WTC11 (cell line): ENCODE results near the gene ERC2. TPM values are rescaled to one million over a fixed set of nuclear protein-coding genes. Genes with fewer than 3 reads are reported as not detected.
A peak's percentile ranks its signal among the peaks of the same experiment; 100 is the strongest.

Experiments used
- ATAC-seq: fragments of 200-7000 bp; cut with Tn5 transposase; 2 replicates; pipeline ENCODE4 v1.10.0; 2021; ENCODE audit warnings: mild to moderate bottlenecking, moderate library complexity
- CTCF ChIA-PET: fragments of 300-600 bp; sonication (Branson Sonifier 250); formaldehyde crosslinking; loops from one replicate; lab custom pipeline; 2021; ENCODE audit warnings: antibody characterized with exemption; lab: Charles Lee
- POLR2A ChIA-PET: fragments of 350-600 bp; sonication (Branson Sonifier 250); formaldehyde crosslinking; loops from one replicate; lab custom pipeline; 2021; ENCODE audit warnings: antibody characterized with exemption; lab: Charles Lee
- DNase-seq: peaks from one replicate; pipeline ENCODE4 v3.0.0; 2021; ENCODE audit warnings: low spot score
- H3K27ac Mint-ChIP-seq: 2 replicates; pipeline ENCODE4 v1.8.0; 2021; ENCODE audit warnings: mixed read lengths
- H3K27me3 Mint-ChIP-seq: 2 replicates; pipeline ENCODE4 v1.8.0; 2021; ENCODE audit warnings: low read depth, mild to moderate bottlenecking, moderate library complexity, mixed read lengths
- H3K36me3 Mint-ChIP-seq: 2 replicates; pipeline ENCODE4 v1.8.0; 2021; ENCODE audit warnings: mixed read lengths
- H3K4me1 Mint-ChIP-seq: 2 replicates; pipeline ENCODE4 v1.8.0; 2022; ENCODE audit warnings: mixed read lengths
- H3K4me3 Mint-ChIP-seq: 2 replicates; pipeline ENCODE4 v1.8.0; 2021; ENCODE audit warnings: mild to moderate bottlenecking, moderate library complexity, mixed read lengths
- H3K9me3 Mint-ChIP-seq: 2 replicates; pipeline ENCODE4 v1.8.0; 2021; ENCODE audit warnings: mixed read lengths
- CREB1 ChIP-seq: sonication (generic); formaldehyde crosslinking; IDR thresholded peaks from 2 replicates; pipeline ENCODE4 v1.8.0; 2023; ENCODE audit warnings: mild to moderate bottlenecking, missing genetic modification reagents
- ELF4 ChIP-seq: sonication (generic); formaldehyde crosslinking; IDR thresholded peaks from 2 replicates; pipeline ENCODE4 v1.8.1; 2022; ENCODE audit warnings: low read depth, mild to moderate bottlenecking, moderate library complexity, missing genetic modification reagents
- GABPB1 ChIP-seq: sonication (generic); formaldehyde crosslinking; IDR thresholded peaks from 2 replicates; pipeline ENCODE4 v1.8.1; 2023; ENCODE audit warnings: mild to moderate bottlenecking, missing genetic modification reagents
- GTF2I ChIP-seq: fragments of 250-450 bp; sonication (Bioruptor Pico); conservative IDR thresholded peaks from 2 replicates; pipeline ENCODE4 v1.4.0; 2021; ENCODE audit warnings: mild to moderate bottlenecking
- MYBL2 ChIP-seq: sonication (generic); formaldehyde crosslinking; IDR thresholded peaks from 2 replicates; pipeline ENCODE4 v1.8.1; 2023; ENCODE audit warnings: mild to moderate bottlenecking, moderate library complexity, missing genetic modification reagents
- RORB ChIP-seq: fragments of 250-450 bp; sonication (Bioruptor Pico); IDR thresholded peaks from 2 replicates; pipeline ENCODE4 v1.9.0; 2021; ENCODE audit warnings: mild to moderate bottlenecking
- TEAD4 ChIP-seq: sonication (generic); formaldehyde crosslinking; IDR thresholded peaks from 2 replicates; pipeline ENCODE4 v1.8.0; 2022; ENCODE audit warnings: mild to moderate bottlenecking, missing genetic modification reagents
- total RNA-seq: library from RNA; stranded (reverse); gene quantifications from 3 replicates; pipeline ENCODE4 v1.2.3, GENCODE V29; 2021
- TF ChIP-seq, protein P1 (sequence below): fragments of 250-450 bp; sonication (Bioruptor Pico); IDR thresholded peaks from 2 replicates; pipeline ENCODE4 v1.9.0; 2021; ENCODE audit warnings: mild to moderate bottlenecking
- TF ChIP-seq, protein P2 (sequence below): fragments of 200-600 bp; IDR thresholded peaks from 2 replicates; pipeline ENCODE4 v1.8.0; 2022; ENCODE audit warnings: antibody characterized with exemption
- TF ChIP-seq, protein P3 (sequence below): sonication (generic); formaldehyde crosslinking; IDR thresholded peaks from 2 replicates; pipeline ENCODE4 v1.8.1; 2022; ENCODE audit warnings: low read depth, mild to moderate bottlenecking, moderate library complexity, missing genetic modification reagents, borderline replicate concordance
- TF ChIP-seq, protein P4 (sequence below): fragments of 250-450 bp; sonication (Bioruptor Pico); IDR thresholded peaks from 2 replicates; pipeline ENCODE4 v1.9.0; 2021; ENCODE audit warnings: moderate library complexity, mild to moderate bottlenecking, inconsistent platforms, borderline replicate concordance
- TF ChIP-seq, protein P5 (sequence below): sonication (generic); formaldehyde crosslinking; IDR thresholded peaks from 2 replicates; pipeline ENCODE4 v1.8.0; 2022; ENCODE audit warnings: missing genetic modification reagents
- TF ChIP-seq, protein P6 (sequence below): sonication (generic); formaldehyde crosslinking; IDR thresholded peaks from 2 replicates; pipeline ENCODE4 v1.8.1; 2023; ENCODE audit warnings: mild to moderate bottlenecking, missing genetic modification reagents

The ERC2 gene
- total RNA-seq, 1 experiment from 2014 or later: 23.5 TPM

DNA sequence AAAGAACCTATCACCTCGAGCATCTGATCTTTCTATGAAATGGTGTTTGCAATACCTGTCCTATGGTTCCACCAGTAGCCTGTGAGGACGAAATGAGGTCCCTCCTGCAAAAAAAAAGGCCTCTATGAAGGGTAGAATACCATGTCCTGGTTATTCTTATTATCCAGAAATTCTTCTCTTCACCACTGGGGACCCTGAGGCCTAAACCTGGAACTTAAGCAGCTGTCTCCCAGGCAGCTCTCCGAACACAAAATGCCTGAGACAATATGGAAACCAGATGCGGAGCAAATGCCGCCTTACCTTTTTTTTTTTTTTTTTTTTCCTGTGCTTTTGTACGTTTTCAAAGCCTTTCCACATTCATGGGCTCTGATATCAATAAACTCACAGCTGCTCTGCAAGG is 919.1 kb downstream of the ERC2 start (continued):
- TF ChIP-seq, protein P1, sequence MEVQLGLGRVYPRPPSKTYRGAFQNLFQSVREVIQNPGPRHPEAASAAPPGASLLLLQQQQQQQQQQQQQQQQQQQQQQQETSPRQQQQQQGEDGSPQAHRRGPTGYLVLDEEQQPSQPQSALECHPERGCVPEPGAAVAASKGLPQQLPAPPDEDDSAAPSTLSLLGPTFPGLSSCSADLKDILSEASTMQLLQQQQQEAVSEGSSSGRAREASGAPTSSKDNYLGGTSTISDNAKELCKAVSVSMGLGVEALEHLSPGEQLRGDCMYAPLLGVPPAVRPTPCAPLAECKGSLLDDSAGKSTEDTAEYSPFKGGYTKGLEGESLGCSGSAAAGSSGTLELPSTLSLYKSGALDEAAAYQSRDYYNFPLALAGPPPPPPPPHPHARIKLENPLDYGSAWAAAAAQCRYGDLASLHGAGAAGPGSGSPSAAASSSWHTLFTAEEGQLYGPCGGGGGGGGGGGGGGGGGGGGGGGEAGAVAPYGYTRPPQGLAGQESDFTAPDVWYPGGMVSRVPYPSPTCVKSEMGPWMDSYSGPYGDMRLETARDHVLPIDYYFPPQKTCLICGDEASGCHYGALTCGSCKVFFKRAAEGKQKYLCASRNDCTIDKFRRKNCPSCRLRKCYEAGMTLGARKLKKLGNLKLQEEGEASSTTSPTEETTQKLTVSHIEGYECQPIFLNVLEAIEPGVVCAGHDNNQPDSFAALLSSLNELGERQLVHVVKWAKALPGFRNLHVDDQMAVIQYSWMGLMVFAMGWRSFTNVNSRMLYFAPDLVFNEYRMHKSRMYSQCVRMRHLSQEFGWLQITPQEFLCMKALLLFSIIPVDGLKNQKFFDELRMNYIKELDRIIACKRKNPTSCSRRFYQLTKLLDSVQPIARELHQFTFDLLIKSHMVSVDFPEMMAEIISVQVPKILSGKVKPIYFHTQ (CRISPR knock-in tag): no peak
- TF ChIP-seq GTF2I (CRISPR knock-in tag): no peak
- TF ChIP-seq, protein P2, sequence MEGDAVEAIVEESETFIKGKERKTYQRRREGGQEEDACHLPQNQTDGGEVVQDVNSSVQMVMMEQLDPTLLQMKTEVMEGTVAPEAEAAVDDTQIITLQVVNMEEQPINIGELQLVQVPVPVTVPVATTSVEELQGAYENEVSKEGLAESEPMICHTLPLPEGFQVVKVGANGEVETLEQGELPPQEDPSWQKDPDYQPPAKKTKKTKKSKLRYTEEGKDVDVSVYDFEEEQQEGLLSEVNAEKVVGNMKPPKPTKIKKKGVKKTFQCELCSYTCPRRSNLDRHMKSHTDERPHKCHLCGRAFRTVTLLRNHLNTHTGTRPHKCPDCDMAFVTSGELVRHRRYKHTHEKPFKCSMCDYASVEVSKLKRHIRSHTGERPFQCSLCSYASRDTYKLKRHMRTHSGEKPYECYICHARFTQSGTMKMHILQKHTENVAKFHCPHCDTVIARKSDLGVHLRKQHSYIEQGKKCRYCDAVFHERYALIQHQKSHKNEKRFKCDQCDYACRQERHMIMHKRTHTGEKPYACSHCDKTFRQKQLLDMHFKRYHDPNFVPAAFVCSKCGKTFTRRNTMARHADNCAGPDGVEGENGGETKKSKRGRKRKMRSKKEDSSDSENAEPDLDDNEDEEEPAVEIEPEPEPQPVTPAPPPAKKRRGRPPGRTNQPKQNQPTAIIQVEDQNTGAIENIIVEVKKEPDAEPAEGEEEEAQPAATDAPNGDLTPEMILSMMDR: no peak
- no peak for TF ChIP-seq RORB (CRISPR knock-in tag)
- TF ChIP-seq, protein P3, sequence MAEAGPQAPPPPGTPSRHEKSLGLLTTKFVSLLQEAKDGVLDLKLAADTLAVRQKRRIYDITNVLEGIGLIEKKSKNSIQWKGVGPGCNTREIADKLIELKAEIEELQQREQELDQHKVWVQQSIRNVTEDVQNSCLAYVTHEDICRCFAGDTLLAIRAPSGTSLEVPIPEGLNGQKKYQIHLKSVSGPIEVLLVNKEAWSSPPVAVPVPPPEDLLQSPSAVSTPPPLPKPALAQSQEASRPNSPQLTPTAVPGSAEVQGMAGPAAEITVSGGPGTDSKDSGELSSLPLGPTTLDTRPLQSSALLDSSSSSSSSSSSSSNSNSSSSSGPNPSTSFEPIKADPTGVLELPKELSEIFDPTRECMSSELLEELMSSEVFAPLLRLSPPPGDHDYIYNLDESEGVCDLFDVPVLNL: no peak
- TF ChIP-seq, protein P4, sequence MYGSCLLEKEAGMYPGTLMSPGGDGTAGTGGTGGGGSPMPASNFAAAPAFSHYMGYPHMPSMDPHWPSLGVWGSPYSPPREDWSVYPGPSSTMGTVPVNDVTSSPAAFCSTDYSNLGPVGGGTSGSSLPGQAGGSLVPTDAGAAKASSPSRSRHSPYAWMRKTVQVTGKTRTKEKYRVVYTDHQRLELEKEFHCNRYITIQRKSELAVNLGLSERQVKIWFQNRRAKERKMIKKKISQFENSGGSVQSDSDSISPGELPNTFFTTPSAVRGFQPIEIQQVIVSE: no peak
- TF ChIP-seq, protein P5, sequence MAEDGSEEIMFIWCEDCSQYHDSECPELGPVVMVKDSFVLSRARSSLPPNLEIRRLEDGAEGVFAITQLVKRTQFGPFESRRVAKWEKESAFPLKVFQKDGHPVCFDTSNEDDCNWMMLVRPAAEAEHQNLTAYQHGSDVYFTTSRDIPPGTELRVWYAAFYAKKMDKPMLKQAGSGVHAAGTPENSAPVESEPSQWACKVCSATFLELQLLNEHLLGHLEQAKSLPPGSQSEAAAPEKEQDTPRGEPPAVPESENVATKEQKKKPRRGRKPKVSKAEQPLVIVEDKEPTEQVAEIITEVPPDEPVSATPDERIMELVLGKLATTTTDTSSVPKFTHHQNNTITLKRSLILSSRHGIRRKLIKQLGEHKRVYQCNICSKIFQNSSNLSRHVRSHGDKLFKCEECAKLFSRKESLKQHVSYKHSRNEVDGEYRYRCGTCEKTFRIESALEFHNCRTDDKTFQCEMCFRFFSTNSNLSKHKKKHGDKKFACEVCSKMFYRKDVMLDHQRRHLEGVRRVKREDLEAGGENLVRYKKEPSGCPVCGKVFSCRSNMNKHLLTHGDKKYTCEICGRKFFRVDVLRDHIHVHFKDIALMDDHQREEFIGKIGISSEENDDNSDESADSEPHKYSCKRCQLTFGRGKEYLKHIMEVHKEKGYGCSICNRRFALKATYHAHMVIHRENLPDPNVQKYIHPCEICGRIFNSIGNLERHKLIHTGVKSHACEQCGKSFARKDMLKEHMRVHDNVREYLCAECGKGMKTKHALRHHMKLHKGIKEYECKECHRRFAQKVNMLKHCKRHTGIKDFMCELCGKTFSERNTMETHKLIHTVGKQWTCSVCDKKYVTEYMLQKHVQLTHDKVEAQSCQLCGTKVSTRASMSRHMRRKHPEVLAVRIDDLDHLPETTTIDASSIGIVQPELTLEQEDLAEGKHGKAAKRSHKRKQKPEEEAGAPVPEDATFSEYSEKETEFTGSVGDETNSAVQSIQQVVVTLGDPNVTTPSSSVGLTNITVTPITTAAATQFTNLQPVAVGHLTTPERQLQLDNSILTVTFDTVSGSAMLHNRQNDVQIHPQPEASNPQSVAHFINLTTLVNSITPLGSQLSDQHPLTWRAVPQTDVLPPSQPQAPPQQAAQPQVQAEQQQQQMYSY (CRISPR knock-in tag): no peak
- no peak for TF ChIP-seq ELF4 (CRISPR knock-in tag)
- TF ChIP-seq, protein P6, sequence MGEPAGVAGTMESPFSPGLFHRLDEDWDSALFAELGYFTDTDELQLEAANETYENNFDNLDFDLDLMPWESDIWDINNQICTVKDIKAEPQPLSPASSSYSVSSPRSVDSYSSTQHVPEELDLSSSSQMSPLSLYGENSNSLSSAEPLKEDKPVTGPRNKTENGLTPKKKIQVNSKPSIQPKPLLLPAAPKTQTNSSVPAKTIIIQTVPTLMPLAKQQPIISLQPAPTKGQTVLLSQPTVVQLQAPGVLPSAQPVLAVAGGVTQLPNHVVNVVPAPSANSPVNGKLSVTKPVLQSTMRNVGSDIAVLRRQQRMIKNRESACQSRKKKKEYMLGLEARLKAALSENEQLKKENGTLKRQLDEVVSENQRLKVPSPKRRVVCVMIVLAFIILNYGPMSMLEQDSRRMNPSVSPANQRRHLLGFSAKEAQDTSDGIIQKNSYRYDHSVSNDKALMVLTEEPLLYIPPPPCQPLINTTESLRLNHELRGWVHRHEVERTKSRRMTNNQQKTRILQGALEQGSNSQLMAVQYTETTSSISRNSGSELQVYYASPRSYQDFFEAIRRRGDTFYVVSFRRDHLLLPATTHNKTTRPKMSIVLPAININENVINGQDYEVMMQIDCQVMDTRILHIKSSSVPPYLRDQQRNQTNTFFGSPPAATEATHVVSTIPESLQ (CRISPR knock-in tag): no peak
- TF ChIP-seq CREB1 (CRISPR knock-in tag): no peak
- TF ChIP-seq GABPB1 (CRISPR knock-in tag): no peak
- TF ChIP-seq, all 79 proteins: peak for 0

DNA sequence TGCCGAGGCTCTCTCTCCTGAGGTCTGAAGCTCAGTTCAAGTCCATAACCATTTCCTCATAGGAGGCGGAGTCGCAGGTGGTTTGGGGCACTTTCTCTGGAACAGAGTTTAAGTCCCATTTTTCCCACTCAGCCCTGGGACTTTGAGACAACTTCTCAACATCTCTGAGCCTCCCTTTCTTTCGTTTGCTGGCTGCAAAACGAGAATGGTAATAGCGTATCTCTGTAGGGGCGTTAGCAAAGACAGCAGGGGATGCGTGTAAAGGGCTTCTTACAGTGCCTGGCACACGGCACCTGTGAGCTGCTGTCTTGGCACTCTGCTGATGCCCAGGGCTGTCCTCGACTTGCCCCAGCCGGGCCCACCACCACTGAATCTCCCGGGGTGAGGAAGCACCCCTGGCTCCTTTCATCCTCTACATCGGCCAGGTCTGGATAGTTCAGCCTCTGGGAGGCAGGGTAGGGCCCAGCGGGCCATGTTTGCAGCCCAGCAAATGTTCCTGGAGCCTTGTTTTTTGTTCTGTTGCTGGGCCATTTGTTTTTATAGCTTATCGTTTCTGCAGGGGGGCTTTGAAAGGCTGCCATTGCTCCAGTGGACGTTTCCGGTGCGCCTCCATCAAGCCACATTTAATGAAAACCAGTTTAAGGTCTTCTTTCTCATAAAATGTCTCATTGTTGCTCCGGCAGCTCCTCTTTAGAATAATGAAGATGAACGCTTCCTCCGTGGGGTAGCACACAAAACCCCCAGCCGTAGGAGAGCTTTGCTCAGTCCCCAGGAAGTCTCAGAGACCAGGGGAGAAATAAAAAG is 921.2 kb downstream of the ERC2 start:
- Mint-ChIP-seq H3K27me3 (no peaks in the 10 kb centered on the region), H3K36me3 (peaks cover 6% of the 10 kb centered on the region; the same call in 1 of the 2 replicates), H3K4me3 (no peak overlapping the region), H3K4me1 (peaks cover 22% of the 10 kb centered on the region), H3K9me3 (peaks cover 15% of the 10 kb centered on the region), H3K27ac (peak overlapping the region; percentile 14; the same call in 1 of the 2 replicates)
- no peak for TF ChIP-seq ELF4 (CRISPR knock-in tag)
- TF ChIP-seq, protein P5 (CRISPR knock-in tag): no peak
- no peak for TF ChIP-seq MYBL2
- TF ChIP-seq TEAD4: no peak
- POLR2A ChIA-PET: no interaction called here
- DNase-seq: no peak
- CTCF ChIA-PET: no interaction called here
- peak; percentile 20; the same call in 1 of the 2 replicates for ATAC-seq
